Astrocyte (in vitro differentiated cells and primary cell): ENCODE measurements around the gene P2RY1. TPM values are rescaled to one million over a fixed set of nuclear protein-coding genes. Genes with fewer than 3 reads are reported as not detected.
A peak's percentile ranks its signal among the peaks of the same experiment; 100 is the strongest.

ENCODE experiments used
- DNase-seq: peaks from one replicate; pipeline ENCODE4 v3.0.0-alpha.2; 2010; ENCODE audit warnings: low read depth
- FAIRE-seq: peaks from 2 replicates; lab custom pipeline; 2011; peaks lifted over from hg19 to GRCh38; lab: Jason Lieb, UNC
- H2AFZ ChIP-seq: 2 replicates; pipeline ENCODE4 v1.6.0; 2012; ENCODE audit warnings: low read depth, low read length, inconsistent platforms
- H3K27ac ChIP-seq: 2 replicates; pipeline ENCODE4 v1.5.1; 2011; ENCODE audit warnings: low read depth, low read length, inconsistent platforms
- H3K27me3 ChIP-seq: 2 replicates; pipeline ENCODE4 v1.6.0; 2011; ENCODE audit warnings: low read length, inconsistent platforms; ENCODE audit not compliant: insufficient read depth
- H3K36me3 ChIP-seq: 2 replicates; pipeline ENCODE4 v1.5.1; 2011; ENCODE audit warnings: low read length, inconsistent platforms; ENCODE audit not compliant: insufficient read depth
- H3K4me1 ChIP-seq: 2 replicates; pipeline ENCODE4 v1.5.1; 2011; ENCODE audit warnings: low read length, inconsistent platforms; ENCODE audit not compliant: insufficient read depth
- H3K4me2 ChIP-seq: 2 replicates; pipeline ENCODE4 v1.6.0; 2012; ENCODE audit warnings: low read length, inconsistent platforms
- H3K4me3 ChIP-seq: 2 replicates; pipeline ENCODE4 v1.5.1; 2011; ENCODE audit warnings: low read depth, mild to moderate bottlenecking, low read length, inconsistent platforms; ENCODE audit not compliant: insufficient read depth
- H3K79me2 ChIP-seq: 2 replicates; pipeline ENCODE4 v1.6.0; 2012; ENCODE audit warnings: mild to moderate bottlenecking, low read length, inconsistent platforms; ENCODE audit not compliant: insufficient read depth
- H3K9ac ChIP-seq: 2 replicates; pipeline ENCODE4 v1.6.0; 2012; ENCODE audit warnings: mild to moderate bottlenecking, low read length, inconsistent platforms
- H3K9me3 ChIP-seq: 2 replicates; pipeline ENCODE4 v1.5.1; 2012; ENCODE audit warnings: low read depth, mild to moderate bottlenecking, low read length, inconsistent platforms; ENCODE audit not compliant: insufficient read depth
- H4K20me1 ChIP-seq: 2 replicates; pipeline ENCODE4 v1.6.0; 2012; ENCODE audit warnings: low read length, inconsistent platforms; ENCODE audit not compliant: insufficient read depth
- H3K27ac Mint-ChIP-seq: one replicate; pipeline ENCODE4 v1.8.0; 2021; ENCODE audit warnings: mild to moderate bottlenecking, mixed read lengths; ENCODE audit not compliant: unreplicated experiment
- H3K27me3 Mint-ChIP-seq: one replicate; pipeline ENCODE4 v1.8.0; 2021; ENCODE audit warnings: low read depth, mixed read lengths; ENCODE audit not compliant: unreplicated experiment
- H3K36me3 Mint-ChIP-seq: one replicate; pipeline ENCODE4 v1.8.0; 2021; ENCODE audit warnings: low read depth, mixed read lengths; ENCODE audit not compliant: unreplicated experiment
- H3K4me1 Mint-ChIP-seq: one replicate; pipeline ENCODE4 v1.8.0; 2021; ENCODE audit warnings: low read depth, mixed read lengths; ENCODE audit not compliant: unreplicated experiment
- H3K4me3 Mint-ChIP-seq: one replicate; pipeline ENCODE4 v1.8.0; 2021; ENCODE audit warnings: mild to moderate bottlenecking, moderate library complexity, mixed read lengths; ENCODE audit not compliant: unreplicated experiment
- H3K9me3 Mint-ChIP-seq: one replicate; pipeline ENCODE4 v1.8.0; 2021; ENCODE audit warnings: mild to moderate bottlenecking, mixed read lengths; ENCODE audit not compliant: unreplicated experiment
- EZH2 ChIP-seq: IDR thresholded peaks from 2 replicates; pipeline ENCODE4 v1.6.1; 2012; ENCODE audit warnings: mild to moderate bottlenecking, low read length, inconsistent platforms; ENCODE audit not compliant: insufficient read depth
- total RNA-seq: library from RNA; stranded (reverse); gene quantifications from 2 replicates; pipeline ENCODE4 v1.2.1, GENCODE V29; 2021
- TF ChIP-seq, protein P1 (sequence below): IDR thresholded peaks from 2 replicates; pipeline ENCODE4 v1.5.1; 2011; ENCODE audit warnings: low read depth, mild to moderate bottlenecking, inconsistent platforms, low read length, moderate library complexity; ENCODE audit not compliant: insufficient read depth

P2RY1 gene
- total RNA-seq, 1 donor from 2014 or later, result 1.4 TPM

DNA sequence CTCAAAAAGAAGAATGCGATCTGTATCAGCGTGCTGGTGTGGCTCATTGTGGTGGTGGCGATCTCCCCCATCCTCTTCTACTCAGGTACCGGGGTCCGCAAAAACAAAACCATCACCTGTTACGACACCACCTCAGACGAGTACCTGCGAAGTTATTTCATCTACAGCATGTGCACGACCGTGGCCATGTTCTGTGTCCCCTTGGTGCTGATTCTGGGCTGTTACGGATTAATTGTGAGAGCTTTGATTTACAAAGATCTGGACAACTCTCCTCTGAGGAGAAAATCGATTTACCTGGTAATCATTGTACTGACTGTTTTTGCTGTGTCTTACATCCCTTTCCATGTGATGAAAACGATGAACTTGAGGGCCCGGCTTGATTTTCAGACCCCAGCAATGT, 1.3 kb downstream of the P2RY1 start:
- Histone ChIP-seq H3K9me3 (no peaks in the 10 kb centered on the region), H4K20me1 (no peaks in the 10 kb centered on the region), H3K27ac (no peak overlapping the region), H3K36me3 (no peaks in the 10 kb centered on the region), H3K4me3 (peak overlapping the region; percentile 79), H2AFZ (no peak overlapping the region), H3K9ac (no peak overlapping the region), H3K27me3 (peaks cover 14% of the 10 kb centered on the region), H3K79me2 (no peaks in the 10 kb centered on the region), H3K4me2 (peak overlapping the region; percentile 97), H3K4me1 (peaks cover 3% of the 10 kb centered on the region)
- Mint-ChIP-seq H3K9me3 (no peaks in the 10 kb centered on the region), H3K27ac (no peak overlapping the region), H3K4me1 (no peaks in the 10 kb centered on the region), H3K27me3 (peaks cover 6% of the 10 kb centered on the region), H3K36me3 (no peaks in the 10 kb centered on the region), H3K4me3 (peak overlapping the region; percentile 94)
- FAIRE-seq (no peak), DNase-seq (no peak)
- TF ChIP-seq EZH2, result no peak
- TF ChIP-seq, protein P1, sequence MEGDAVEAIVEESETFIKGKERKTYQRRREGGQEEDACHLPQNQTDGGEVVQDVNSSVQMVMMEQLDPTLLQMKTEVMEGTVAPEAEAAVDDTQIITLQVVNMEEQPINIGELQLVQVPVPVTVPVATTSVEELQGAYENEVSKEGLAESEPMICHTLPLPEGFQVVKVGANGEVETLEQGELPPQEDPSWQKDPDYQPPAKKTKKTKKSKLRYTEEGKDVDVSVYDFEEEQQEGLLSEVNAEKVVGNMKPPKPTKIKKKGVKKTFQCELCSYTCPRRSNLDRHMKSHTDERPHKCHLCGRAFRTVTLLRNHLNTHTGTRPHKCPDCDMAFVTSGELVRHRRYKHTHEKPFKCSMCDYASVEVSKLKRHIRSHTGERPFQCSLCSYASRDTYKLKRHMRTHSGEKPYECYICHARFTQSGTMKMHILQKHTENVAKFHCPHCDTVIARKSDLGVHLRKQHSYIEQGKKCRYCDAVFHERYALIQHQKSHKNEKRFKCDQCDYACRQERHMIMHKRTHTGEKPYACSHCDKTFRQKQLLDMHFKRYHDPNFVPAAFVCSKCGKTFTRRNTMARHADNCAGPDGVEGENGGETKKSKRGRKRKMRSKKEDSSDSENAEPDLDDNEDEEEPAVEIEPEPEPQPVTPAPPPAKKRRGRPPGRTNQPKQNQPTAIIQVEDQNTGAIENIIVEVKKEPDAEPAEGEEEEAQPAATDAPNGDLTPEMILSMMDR, result no peak

DNA sequence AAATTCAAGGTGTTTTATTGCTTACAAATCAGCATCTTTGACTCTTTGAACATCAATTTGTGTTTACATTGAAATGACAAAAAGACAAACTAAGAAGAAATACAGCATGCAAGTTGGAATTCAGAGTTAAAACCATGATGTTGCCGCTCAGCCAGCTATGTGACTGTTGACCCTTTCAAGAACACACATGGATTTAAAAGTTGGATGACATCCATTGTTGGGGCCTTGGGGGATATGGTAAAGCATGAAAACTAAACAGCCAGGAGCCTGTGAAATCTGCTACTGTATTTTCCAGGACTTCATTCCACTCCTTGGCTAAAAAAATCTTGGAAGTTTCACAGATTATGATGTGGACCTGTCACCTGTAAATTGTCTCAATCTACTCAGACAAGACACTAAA, 4.6 kb downstream of the P2RY1 start:
- Histone ChIP-seq H3K4me2 (no peak overlapping the region), H2AFZ (no peak overlapping the region), H3K9me3 (no peaks in the 10 kb centered on the region), H3K9ac (no peak overlapping the region), H3K4me3 (no peak overlapping the region), H3K79me2 (no peaks in the 10 kb centered on the region), H4K20me1 (no peaks in the 10 kb centered on the region), H3K27me3 (peaks cover 14% of the 10 kb centered on the region), H3K27ac (no peak overlapping the region), H3K36me3 (no peaks in the 10 kb centered on the region), H3K4me1 (peaks cover 3% of the 10 kb centered on the region)
- H3K27ac Mint-ChIP-seq, result no peak overlapping the region
- DNase-seq, result no peak
- H3K4me1 Mint-ChIP-seq, result no peaks in the 10 kb centered on the region
- FAIRE-seq, result no peak
- no peak overlapping the region for H3K4me3 Mint-ChIP-seq
- H3K27me3 Mint-ChIP-seq, result peaks cover 6% of the 10 kb centered on the region
- TF ChIP-seq, protein P1, result no peak
- TF ChIP-seq EZH2, result no peak
- H3K9me3 Mint-ChIP-seq, result no peaks in the 10 kb centered on the region
- no peaks in the 10 kb centered on the region for H3K36me3 Mint-ChIP-seq

DNA sequence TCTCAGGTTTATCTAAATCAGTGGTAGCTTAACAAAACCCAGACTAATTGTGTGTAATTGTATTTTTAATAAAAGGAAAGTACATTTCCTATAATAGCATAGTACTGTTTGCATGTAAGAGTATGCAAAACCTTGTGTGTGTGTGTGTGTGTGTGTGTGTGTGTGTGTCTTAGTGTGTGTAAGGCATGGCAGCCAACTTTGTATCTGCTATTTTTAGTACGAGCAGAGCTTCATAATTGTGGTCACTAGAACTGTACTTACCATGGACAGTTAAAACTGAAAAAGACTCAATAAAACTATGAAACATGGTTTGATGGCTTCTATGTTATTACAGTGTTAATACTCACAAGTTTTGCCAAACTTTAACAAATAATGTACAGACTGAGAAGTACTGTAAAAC, 6.2 kb downstream of the P2RY1 start:
- TF ChIP-seq EZH2, result no peak
- TF ChIP-seq, protein P1, result no peak
- no peak overlapping the region for H3K4me2 ChIP-seq
- no peaks in the 10 kb centered on the region for H3K4me1 ChIP-seq
- H3K36me3 Mint-ChIP-seq, result no peaks in the 10 kb centered on the region
- no peak overlapping the region for H3K4me3 Mint-ChIP-seq
- no peak for FAIRE-seq
- H3K9ac ChIP-seq, result no peak overlapping the region
- peak; percentile 2 for DNase-seq
- peaks cover 6% of the 10 kb centered on the region for H3K27me3 Mint-ChIP-seq
- no peaks in the 10 kb centered on the region for H4K20me1 ChIP-seq
- H3K4me3 ChIP-seq, result no peak overlapping the region
- no peak overlapping the region for H3K27ac Mint-ChIP-seq
- no peaks in the 10 kb centered on the region for H3K79me2 ChIP-seq
- peaks cover 8% of the 10 kb centered on the region for H3K27me3 ChIP-seq
- no peaks in the 10 kb centered on the region for H3K9me3 ChIP-seq
- no peaks in the 10 kb centered on the region for H3K9me3 Mint-ChIP-seq
- H2AFZ ChIP-seq, result no peak overlapping the region
- H3K4me1 Mint-ChIP-seq, result no peaks in the 10 kb centered on the region
- H3K27ac ChIP-seq, result no peak overlapping the region
- no peaks in the 10 kb centered on the region for H3K36me3 ChIP-seq
